ENCODE data around the gene KBTBD2.

GRCh38 chr7:32858648-32859047, 32.9 kb downstream of the KBTBD2 start:
- no peak for TF ChIP-seq EZH2 (IDR thresholded peaks at IDR 0.05; ENCODE audit: low read length, unreplicated experiment)
- TF ChIP-seq, protein P1, sequence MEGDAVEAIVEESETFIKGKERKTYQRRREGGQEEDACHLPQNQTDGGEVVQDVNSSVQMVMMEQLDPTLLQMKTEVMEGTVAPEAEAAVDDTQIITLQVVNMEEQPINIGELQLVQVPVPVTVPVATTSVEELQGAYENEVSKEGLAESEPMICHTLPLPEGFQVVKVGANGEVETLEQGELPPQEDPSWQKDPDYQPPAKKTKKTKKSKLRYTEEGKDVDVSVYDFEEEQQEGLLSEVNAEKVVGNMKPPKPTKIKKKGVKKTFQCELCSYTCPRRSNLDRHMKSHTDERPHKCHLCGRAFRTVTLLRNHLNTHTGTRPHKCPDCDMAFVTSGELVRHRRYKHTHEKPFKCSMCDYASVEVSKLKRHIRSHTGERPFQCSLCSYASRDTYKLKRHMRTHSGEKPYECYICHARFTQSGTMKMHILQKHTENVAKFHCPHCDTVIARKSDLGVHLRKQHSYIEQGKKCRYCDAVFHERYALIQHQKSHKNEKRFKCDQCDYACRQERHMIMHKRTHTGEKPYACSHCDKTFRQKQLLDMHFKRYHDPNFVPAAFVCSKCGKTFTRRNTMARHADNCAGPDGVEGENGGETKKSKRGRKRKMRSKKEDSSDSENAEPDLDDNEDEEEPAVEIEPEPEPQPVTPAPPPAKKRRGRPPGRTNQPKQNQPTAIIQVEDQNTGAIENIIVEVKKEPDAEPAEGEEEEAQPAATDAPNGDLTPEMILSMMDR (conservative IDR thresholded peaks at IDR 0.05; ENCODE audit: low read depth, low read length) = no peak
